GM10266 (cell line): ENCODE data around the gene CLASRP.

ENCODE experiments used
- DNase-seq: peaks from one replicate; pipeline ENCODE4 v3.0.0; 2012; ENCODE audit errors: extremely low spot score
- CTCF ChIP-seq: IDR thresholded peaks from 2 replicates; pipeline ENCODE4 v1.5.1; 2012; ENCODE audit warnings: mild to moderate bottlenecking, low read depth; ENCODE audit not compliant: control insufficient read depth, insufficient read depth; ENCODE audit errors: missing control alignments

CLASRP gene

GRCh38 chr19:45038931-45039893 is at the start of gene CLASRP:
TSS of gene CLASRP (plus strand) at chr19:45039045. CDS start at chr19:45040213, 1,168 bp downstream.
- no peak for TF ChIP-seq CTCF
- DNase-seq = peak; percentile 91

- no peak for TF ChIP-seq CTCF
- no peak for DNase-seq
Observed at GRCh38 chr19:44990459-44990858, 48.4 kb upstream of the CLASRP start.

GRCh38 chr19:44990966-44991365 is 47.9 kb upstream of the CLASRP start:
- no peak for TF ChIP-seq CTCF

GRCh38 chr19:44992336-44993163 is 46.3 kb upstream of the CLASRP start:
- TF ChIP-seq CTCF = no peak
- no peak for DNase-seq

More at GRCh38 chr19:44990966-44991365, 47.9 kb upstream of the CLASRP start:
- DNase-seq = no peak

GRCh38 chr19:44993526-44993925 is 45.3 kb upstream of the CLASRP start:
- TF ChIP-seq CTCF = no peak
- no peak for DNase-seq

GRCh38 chr19:44993926-44994537 is 44.8 kb upstream of the CLASRP start:
- TF ChIP-seq CTCF = no peak
- no peak for DNase-seq
